ENCODE results near the gene BEST2. TPM values are rescaled to one million over a fixed set of nuclear protein-coding genes. Genes with fewer than 3 reads are reported as not detected.

BEST2 gene
- total RNA-seq, 1 donor: not detected

DNA sequence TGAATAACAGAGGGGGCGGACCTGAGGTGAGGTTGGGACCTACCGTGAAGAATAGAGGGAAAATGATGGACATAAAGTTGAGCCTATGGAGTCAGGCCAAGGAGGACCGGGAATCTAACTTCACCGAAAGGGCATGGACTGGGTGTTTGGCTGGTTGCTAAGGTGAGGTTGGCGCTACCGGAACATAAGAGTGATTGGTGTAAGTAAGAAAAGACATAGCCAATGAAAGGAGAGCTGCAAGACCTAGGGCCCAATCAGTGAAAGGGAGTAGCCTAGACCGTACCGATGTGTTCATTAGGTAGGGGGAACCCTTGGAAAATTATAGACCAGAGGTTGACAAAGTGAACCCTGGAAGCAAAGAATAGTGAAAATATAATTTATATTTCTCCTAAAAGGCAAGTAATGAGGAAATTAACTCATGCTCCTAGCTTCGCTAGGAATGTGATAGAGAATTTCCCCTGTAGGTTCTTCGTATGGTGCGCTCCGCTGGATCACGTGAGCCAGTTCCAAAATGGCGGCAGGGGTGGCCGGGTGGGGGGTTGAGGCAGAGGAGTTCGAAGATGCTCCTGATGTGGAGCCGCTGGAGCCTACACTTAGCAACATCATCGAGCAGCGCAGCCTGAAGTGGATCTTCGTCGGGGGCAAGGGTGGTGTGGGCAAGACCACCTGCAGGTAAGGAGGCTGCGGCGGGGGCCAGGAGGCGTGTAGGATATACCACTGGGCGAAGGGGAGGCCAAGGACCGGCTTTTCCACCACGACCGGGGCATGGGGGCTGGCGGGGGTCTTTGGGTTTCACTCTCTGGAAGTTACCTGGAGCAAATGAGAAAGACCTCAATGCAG lies 14.4 kb upstream of the BEST2 start, which contains the start of gene GET3:
TSS of gene GET3 (plus strand) at position 503 of the 840 bp plus-strand sequence. CDS start at position 512, 9 bp downstream.
- no peaks in the 10 kb centered on the region for H3K9me3 ChIP-seq (ENCODE audit: low read depth, low read length)
- TF ChIP-seq, protein P1, sequence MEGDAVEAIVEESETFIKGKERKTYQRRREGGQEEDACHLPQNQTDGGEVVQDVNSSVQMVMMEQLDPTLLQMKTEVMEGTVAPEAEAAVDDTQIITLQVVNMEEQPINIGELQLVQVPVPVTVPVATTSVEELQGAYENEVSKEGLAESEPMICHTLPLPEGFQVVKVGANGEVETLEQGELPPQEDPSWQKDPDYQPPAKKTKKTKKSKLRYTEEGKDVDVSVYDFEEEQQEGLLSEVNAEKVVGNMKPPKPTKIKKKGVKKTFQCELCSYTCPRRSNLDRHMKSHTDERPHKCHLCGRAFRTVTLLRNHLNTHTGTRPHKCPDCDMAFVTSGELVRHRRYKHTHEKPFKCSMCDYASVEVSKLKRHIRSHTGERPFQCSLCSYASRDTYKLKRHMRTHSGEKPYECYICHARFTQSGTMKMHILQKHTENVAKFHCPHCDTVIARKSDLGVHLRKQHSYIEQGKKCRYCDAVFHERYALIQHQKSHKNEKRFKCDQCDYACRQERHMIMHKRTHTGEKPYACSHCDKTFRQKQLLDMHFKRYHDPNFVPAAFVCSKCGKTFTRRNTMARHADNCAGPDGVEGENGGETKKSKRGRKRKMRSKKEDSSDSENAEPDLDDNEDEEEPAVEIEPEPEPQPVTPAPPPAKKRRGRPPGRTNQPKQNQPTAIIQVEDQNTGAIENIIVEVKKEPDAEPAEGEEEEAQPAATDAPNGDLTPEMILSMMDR (IDR thresholded peaks at IDR 0.05; ENCODE audit: extremely low read depth, low read depth, low read length): no peak
- H3K4me1 ChIP-seq (ENCODE audit: insufficient read depth, low read length): peaks cover 28% of the 10 kb centered on the region
- H3K36me3 ChIP-seq (ENCODE audit: insufficient read depth, low read length): peaks cover 10% of the 10 kb centered on the region
- no peaks in the 10 kb centered on the region for H3K27me3 ChIP-seq (ENCODE audit: insufficient read depth, low read length)
- peak within 1 kb of the TSS; percentile 97 for H3K4me3 ChIP-seq (ENCODE audit: insufficient read depth, low read length)
- peak within 1 kb of the TSS; percentile 97 for H2AFZ ChIP-seq (ENCODE audit: low read length)
- peak within 1 kb of the TSS; percentile 91 for H3K4me2 ChIP-seq (ENCODE audit: insufficient read depth, low read length)
- peaks cover 46% of the 10 kb centered on the region for H3K79me2 ChIP-seq (ENCODE audit: insufficient read depth, low read length)
- DNase-seq (ENCODE audit: insufficient read length, low spot score, missing footprints): peak; percentile 100
- peaks cover 16% of the 10 kb centered on the region for H4K20me1 ChIP-seq (ENCODE audit: insufficient read depth, low read length)
- peak within 1 kb of the TSS; percentile 100 for H3K27ac ChIP-seq (ENCODE audit: low read depth, low read length)

DNA sequence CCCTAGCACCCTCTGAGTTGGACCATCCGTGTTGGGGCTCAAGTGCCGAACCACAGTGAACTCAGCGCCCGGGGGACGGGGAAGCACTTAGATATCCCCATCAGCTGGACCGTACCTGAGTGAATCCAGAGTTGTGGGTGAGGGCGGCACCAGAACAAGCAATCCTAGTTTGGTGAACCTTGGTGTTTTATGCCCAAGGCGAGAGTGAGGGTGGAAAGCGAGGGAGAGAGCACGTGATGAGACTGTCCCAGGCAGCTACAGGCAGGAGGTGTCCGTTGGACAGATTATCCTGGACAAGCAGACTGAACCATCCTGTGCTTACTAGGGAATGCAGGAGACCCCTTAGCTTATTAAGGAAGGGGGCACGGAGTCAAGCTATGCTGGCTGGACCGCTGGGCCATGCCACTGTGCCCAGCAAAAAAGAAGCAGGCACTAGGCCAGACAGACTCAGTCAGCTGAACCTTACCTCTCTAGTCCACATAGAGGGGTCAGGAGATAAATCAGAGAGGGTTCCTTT lies 13.7 kb upstream of the BEST2 start:
- Histone ChIP-seq H3K4me2 (ENCODE audit: insufficient read depth, low read length) (peak overlapping the region; percentile 91), H3K27me3 (ENCODE audit: insufficient read depth, low read length) (no peaks in the 10 kb centered on the region), H3K4me1 (ENCODE audit: insufficient read depth, low read length) (peaks cover 25% of the 10 kb centered on the region), H3K9me3 (ENCODE audit: low read depth, low read length) (no peaks in the 10 kb centered on the region), H4K20me1 (ENCODE audit: insufficient read depth, low read length) (peaks cover 10% of the 10 kb centered on the region), H3K4me3 (ENCODE audit: insufficient read depth, low read length) (peak overlapping the region; percentile 97), H3K27ac (ENCODE audit: low read depth, low read length) (peak overlapping the region; percentile 100), H3K79me2 (ENCODE audit: insufficient read depth, low read length) (peaks cover 39% of the 10 kb centered on the region), H2AFZ (ENCODE audit: low read length) (peak overlapping the region; percentile 97), H3K36me3 (ENCODE audit: insufficient read depth, low read length) (peaks cover 10% of the 10 kb centered on the region)
- peak; percentile 68 for DNase-seq (ENCODE audit: insufficient read length, low spot score, missing footprints)
- TF ChIP-seq, protein P1 (IDR thresholded peaks at IDR 0.05; ENCODE audit: extremely low read depth, low read depth, low read length): no peak

DNA sequence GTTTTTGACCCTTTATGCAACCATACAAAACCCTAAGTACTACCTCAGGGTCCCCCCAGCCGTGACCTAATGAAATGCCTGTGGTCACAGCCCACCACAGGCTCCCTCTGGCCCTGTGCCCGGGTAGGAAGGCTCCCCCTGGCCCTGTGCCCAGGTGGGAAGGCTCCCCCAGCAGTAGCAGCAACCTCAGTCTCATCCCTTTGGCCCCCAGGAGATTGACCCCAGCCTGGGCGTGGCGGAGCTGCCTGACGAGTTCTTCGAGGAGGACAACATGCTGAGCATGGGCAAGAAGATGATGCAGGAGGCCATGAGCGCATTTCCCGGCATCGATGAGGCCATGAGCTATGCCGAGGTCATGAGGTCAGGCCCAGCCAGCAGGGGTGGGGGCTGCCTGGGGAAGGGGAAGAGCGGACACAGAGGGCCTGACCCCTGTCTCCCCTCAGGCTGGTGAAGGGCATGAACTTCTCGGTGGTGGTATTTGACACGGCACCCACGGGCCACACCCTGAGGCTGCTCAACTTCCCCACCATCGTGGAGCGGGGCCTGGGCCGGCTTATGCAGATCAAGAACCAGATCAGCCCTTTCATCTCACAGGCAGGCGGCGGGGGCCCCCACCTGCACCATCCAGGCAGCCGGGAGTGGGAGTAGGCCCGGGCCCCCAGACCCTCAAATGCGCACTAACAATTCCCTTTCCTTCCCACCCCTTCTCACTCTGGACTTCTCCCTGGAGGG lies 6.3 kb upstream of the BEST2 start:
- Histone ChIP-seq H3K27me3 (ENCODE audit: insufficient read depth, low read length) (peaks cover 4% of the 10 kb centered on the region), H3K9me3 (ENCODE audit: low read depth, low read length) (no peaks in the 10 kb centered on the region), H3K36me3 (ENCODE audit: insufficient read depth, low read length) (peaks cover 22% of the 10 kb centered on the region), H4K20me1 (ENCODE audit: insufficient read depth, low read length) (no peaks in the 10 kb centered on the region), H3K4me1 (ENCODE audit: insufficient read depth, low read length) (peaks cover 9% of the 10 kb centered on the region), H3K4me3 (ENCODE audit: insufficient read depth, low read length) (no peak overlapping the region), H3K4me2 (ENCODE audit: insufficient read depth, low read length) (no peak overlapping the region), H3K79me2 (ENCODE audit: insufficient read depth, low read length) (no peaks in the 10 kb centered on the region), H3K27ac (ENCODE audit: low read depth, low read length) (no peak overlapping the region), H2AFZ (ENCODE audit: low read length) (no peak overlapping the region)
- TF ChIP-seq, protein P1 (IDR thresholded peaks at IDR 0.05; ENCODE audit: extremely low read depth, low read depth, low read length): no peak
- peak; percentile 55 for DNase-seq (ENCODE audit: insufficient read length, low spot score, missing footprints)
